HG02870 (cell line): ENCODE measurements around the gene ARID3A.
A peak's percentile ranks its signal among the peaks of the same experiment; 100 is the strongest.
"Not testable (repeated sequence)": the region's sequence is repeated elsewhere in the genome, so short reads cannot be mapped to it uniquely, and the experiment has no call there.

Source experiments
- ATAC-seq: cut with Tn5 transposase; IDR thresholded peaks from one replicate; pipeline ENCODE4 v1.9.1; 2021; ENCODE audit warnings: mild to moderate bottlenecking, moderate library complexity; ENCODE audit not compliant: unreplicated experiment

The ARID3A gene

GRCh38 chr19:890831-891230, 35.0 kb upstream of the ARID3A start:
- no peak for ATAC-seq

GRCh38 chr19:891421-892200, 34.2 kb upstream of the ARID3A start:
- not testable (repeated sequence) for ATAC-seq

GRCh38 chr19:892243-892893, 33.5 kb upstream of the ARID3A start:
- no peak for ATAC-seq

GRCh38 chr19:892894-893689, 32.7 kb upstream of the ARID3A start, which contains the start of the genes MED16 and RNU6-9:
TSS of gene MED16 (minus strand) at chr19:893187. CDS start at chr19:891131, 2,056 bp downstream.
TSS of gene RNU6-9 (plus strand) at chr19:893484.
- peak; percentile 70 for ATAC-seq

GRCh38 chr19:896434-896833, 29.4 kb upstream of the ARID3A start:
- ATAC-seq, result no peak

- ATAC-seq, result no peak
Measured at GRCh38 chr19:896999-897398, 28.8 kb upstream of the ARID3A start.

GRCh38 chr19:897442-898039, 28.3 kb upstream of the ARID3A start:
- ATAC-seq, result no peak

GRCh38 chr19:898663-899062, 27.2 kb upstream of the ARID3A start:
- no peak for ATAC-seq

- no peak for ATAC-seq
Measured at GRCh38 chr19:899336-900042, 26.3 kb upstream of the ARID3A start.

GRCh38 chr19:900043-900301, 25.9 kb upstream of the ARID3A start:
- no peak for ATAC-seq

GRCh38 chr19:900302-901111, 25.3 kb upstream of the ARID3A start:
- no peak for ATAC-seq

GRCh38 chr19:901216-902092, 24.4 kb upstream of the ARID3A start:
- no peak for ATAC-seq

- ATAC-seq, result no peak
Measured at GRCh38 chr19:902093-902370, 23.8 kb upstream of the ARID3A start.

- no peak for ATAC-seq
Measured at GRCh38 chr19:902446-903226, 23.2 kb upstream of the ARID3A start.

GRCh38 chr19:903266-903797, 22.5 kb upstream of the ARID3A start:
- no peak for ATAC-seq

- no peak for ATAC-seq
Measured at GRCh38 chr19:904545-904944, 21.3 kb upstream of the ARID3A start.

- no peak for ATAC-seq
Measured at GRCh38 chr19:906480-906879, 19.4 kb upstream of the ARID3A start.

- no peak for ATAC-seq
Measured at GRCh38 chr19:907183-907853, 18.5 kb upstream of the ARID3A start.
